Uterus (tissue), 4 donors: Measurements from ENCODE around the gene FTH1. TPM values are rescaled to one million over a fixed set of nuclear protein-coding genes. Genes with fewer than 3 reads are reported as not detected.
"Not testable (repeated sequence)": the region's sequence is repeated elsewhere in the genome, so short reads cannot be mapped to it uniquely, and the experiment has no call there.

Experiments used
- DNase-seq, 2 donors: peaks; one replicate each; pipeline ENCODE4 v3.0.0-alpha.2; 2019 to 2020
- H3K27ac ChIP-seq, 2 donors: fragments of 200-600 bp; sonication (generic); 1 replicate in 1 of 2; 2 replicates in 1 of 2; pipeline ENCODE4 v1.5.1; 2016 to 2018
- H3K27me3 ChIP-seq, 2 donors: fragments of 200-600 bp; sonication (generic); one replicate each; pipeline ENCODE4 v1.5.1; 2018 to 2019; ENCODE audit warnings: control low read depth in 1 of 2
- H3K36me3 ChIP-seq, 2 donors: fragments of 200-600 bp; sonication (generic); one replicate each; pipeline ENCODE4 v1.5.1; 2019; ENCODE audit warnings: control low read depth in 1 of 2
- H3K4me1 ChIP-seq, 2 donors: fragments of 200-600 bp; sonication (generic); one replicate each; pipeline ENCODE4 v1.5.1; 2018 to 2019; ENCODE audit warnings: control low read depth in 1 of 2
- H3K4me3 ChIP-seq, 2 donors: fragments of 200-600 bp; sonication (generic); 1 replicate in 1 of 2; 2 replicates in 1 of 2; pipeline ENCODE4 v1.5.1; 2018 to 2019; ENCODE audit warnings: mild to moderate bottlenecking in 1 of 2
- H3K9me3 ChIP-seq, 2 donors: fragments of 200-600 bp; sonication (generic); one replicate each; pipeline ENCODE4 v1.5.1; 2019; ENCODE audit warnings: control low read depth in 1 of 2
- CTCF ChIP-seq, 4 experiments: fragments of 200-600 bp in 2 of 4; fragments of 450-650 bp in 2 of 4; sonication (generic) in 2 of 4; IDR thresholded peaks; one replicate each; pipeline ENCODE4 v1.5.1; 2016 to 2019; ENCODE audit warnings: antibody characterized with exemption in 4 of 4, mild to moderate bottlenecking in 2 of 4, moderate library complexity in 1 of 4
- POLR2A ChIP-seq, 2 donors: fragments of 450-650 bp; IDR thresholded peaks; one replicate each; pipeline ENCODE4 v1.6.1; 2016; ENCODE audit warnings: antibody characterized with exemption in 2 of 2, mild to moderate bottlenecking in 1 of 2, moderate library complexity in 1 of 2
- intact Hi-C: fragments of 100-400 bp; cut with DNase I; formaldehyde crosslinking; loops from one replicate; pipeline ENCODE4 v1.15.1; 2023; ENCODE audit warnings: low total_unique reads
- total RNA-seq, 4 donors: library from RNA; depleted of rRNA in 3 of 4; stranded (reverse); fragments of >200 nt in 3 of 4; gene quantifications; one replicate each; pipeline versions ENCODE4 v1.1.0 to v1.2.4, GENCODE V29; 2014 to 2023
- donor health status: DM: yes; HTN: yes; CAD: no.

FTH1 gene
- total RNA-seq, 4 donors from 2014 or later: 402 to 1,927 (median 1,615) TPM

- DNase-seq: no peak
- H3K27ac ChIP-seq: peak overlapping the region; percentile 69 to 87
- H3K9me3 ChIP-seq: no peaks in the 10 kb centered on the region
- no peaks in the 10 kb centered on the region for H3K36me3 ChIP-seq
- intact Hi-C loops: loop anchor here (10.0 kb wide), 1 partner anchor 131 kb away; no protein-coding TSS in a partner anchor
- H3K4me3 ChIP-seq: no peak overlapping the region
- no peaks in the 10 kb centered on the region for H3K27me3 ChIP-seq
- no peak for TF ChIP-seq POLR2A (IDR thresholded peaks at IDR 0.05)
- TF ChIP-seq CTCF (IDR thresholded peaks at IDR 0.05): no peak
- H3K4me1 ChIP-seq: no peaks in the 10 kb centered on the region
Measured at GRCh38 chr11:61954106-61954850, 13.2 kb downstream of the FTH1 start.

DNA sequence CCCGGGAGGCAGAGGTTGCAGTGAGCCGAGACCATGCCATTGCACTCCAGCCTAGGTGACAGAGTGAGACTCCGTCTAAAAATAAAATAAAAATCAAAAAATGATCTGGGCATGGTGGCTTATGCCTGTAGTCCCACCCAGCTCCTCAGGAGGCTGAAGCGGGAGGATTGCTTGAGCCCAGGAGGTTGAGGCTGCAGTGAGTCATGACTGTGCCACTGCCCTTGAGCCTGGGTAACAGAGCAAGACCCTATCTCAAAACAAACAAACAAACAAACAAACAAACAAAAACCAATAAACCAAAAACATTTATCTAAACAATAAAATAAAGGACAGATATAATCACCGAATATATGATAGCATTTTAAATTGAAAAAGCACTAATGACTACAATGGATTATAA lies 13.8 kb downstream of the FTH1 start:
- intact Hi-C loops: loop anchor here (10.0 kb wide), 1 partner anchor 131 kb away; no protein-coding TSS in a partner anchor
- not testable (repeated sequence) for H3K36me3 ChIP-seq, H3K27ac ChIP-seq, H3K9me3 ChIP-seq, H3K27me3 ChIP-seq, H3K4me3 ChIP-seq, DNase-seq, H3K4me1 ChIP-seq

GRCh38 chr11:61952882-61953281 lies 14.6 kb downstream of the FTH1 start:
- no peaks in the 10 kb centered on the region for H3K9me3 ChIP-seq
- intact Hi-C loops: loop anchor here (10.0 kb wide), 1 partner anchor 132 kb away; no protein-coding TSS in a partner anchor
- TF ChIP-seq CTCF (IDR thresholded peaks at IDR 0.05) (no peak), POLR2A (IDR thresholded peaks at IDR 0.05) (no peak)

DNA sequence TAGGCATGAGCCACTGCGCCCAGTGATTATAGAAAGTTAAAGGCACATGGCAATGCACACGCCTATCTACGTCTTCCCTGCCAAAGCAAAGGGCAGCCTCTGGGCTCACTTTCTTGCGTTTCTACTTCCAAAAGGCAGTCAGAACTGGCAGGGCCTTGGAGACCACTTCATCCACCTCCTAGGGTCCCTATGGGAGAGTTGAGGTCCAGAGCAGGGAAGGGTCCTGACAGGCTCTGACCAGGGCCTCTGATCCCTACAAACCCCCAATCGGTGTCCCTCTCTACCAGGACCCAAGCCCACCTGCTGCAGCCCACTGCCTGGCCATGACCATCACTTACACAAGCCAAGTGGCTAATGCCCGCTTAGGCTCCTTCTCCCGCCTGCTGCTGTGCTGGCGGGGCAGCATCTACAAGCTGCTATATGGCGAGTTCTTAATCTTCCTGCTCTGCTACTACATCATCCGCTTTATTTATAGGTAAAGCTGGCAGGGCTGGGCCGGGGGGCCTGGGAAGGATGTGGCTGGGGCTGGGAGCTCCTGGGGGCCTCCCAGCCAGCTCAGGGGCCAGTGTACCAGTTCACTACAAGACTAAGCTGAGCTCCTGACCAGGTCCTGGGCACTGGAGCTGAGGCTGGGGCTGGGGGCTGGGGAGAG lies 15.8 kb downstream of the FTH1 start:
- Histone ChIP-seq H3K9me3 (no peaks in the 10 kb centered on the region), H3K4me3 (no peak overlapping the region), H3K27me3 (no peaks in the 10 kb centered on the region), H3K4me1 (peaks cover 0 to 8% of the 10 kb centered on the region in 2 donors), H3K36me3 (no peaks in the 10 kb centered on the region), H3K27ac (no peak overlapping the region)
- DNase-seq: no peak
- intact Hi-C loops: loop anchor here (10.0 kb wide), 1 partner anchor 133 kb away; no protein-coding TSS in a partner anchor
- no peak for TF ChIP-seq POLR2A (IDR thresholded peaks at IDR 0.05)
- no peak for TF ChIP-seq CTCF (IDR thresholded peaks at IDR 0.05)

More at GRCh38 chr11:61952882-61953281, 14.6 kb downstream of the FTH1 start:
- Histone ChIP-seq H3K4me1 (peaks cover 0 to 4% of the 10 kb centered on the region in 2 donors), H3K27ac (no peak overlapping the region), H3K27me3 (no peaks in the 10 kb centered on the region), H3K4me3 (no peak overlapping the region), H3K36me3 (no peaks in the 10 kb centered on the region)
- DNase-seq: no peak

- Histone ChIP-seq H3K9me3 (no peaks in the 10 kb centered on the region), H3K27ac (peak within 1 kb of the TSS; percentile 77 to 84), H3K36me3 (no peaks in the 10 kb centered on the region), H3K4me1 (peaks cover 0 to 8% of the 10 kb centered on the region in 2 donors), H3K4me3 (no peak within 1 kb of the TSS), H3K27me3 (no peaks in the 10 kb centered on the region)
- intact Hi-C loops: loop anchor here (10.0 kb wide), 1 partner anchor 135 kb away; no protein-coding TSS in a partner anchor
- DNase-seq: no peak
- no peak for TF ChIP-seq CTCF (IDR thresholded peaks at IDR 0.05)
- no peak for TF ChIP-seq POLR2A (IDR thresholded peaks at IDR 0.05)
Measured at GRCh38 chr11:61950035-61950547, 17.3 kb downstream of the FTH1 start, which contains the start of gene BEST1. Gene BEST1 (plus strand): TSS chr11:61950351. CDS start chr11:61951807, 1,456 bp downstream.
